SJCRH30 (cell line): ENCODE measurements around the gene CREB3L1. TPM values are rescaled to one million over a fixed set of nuclear protein-coding genes. Genes with fewer than 3 reads are reported as not detected.
A peak's percentile ranks its signal among the peaks of the same experiment; 100 is the strongest.

ENCODE experiments used
- DNase-seq, 2 experiments: peaks; one replicate each; pipeline ENCODE4 v3.0.0-alpha.2; 2015 to 2020
- H3K27ac ChIP-seq: fragments of 250-450 bp; sonication (Bioruptor Pico); 2 replicates; pipeline ENCODE4 v1.5.1; 2020; ENCODE audit warnings: mild to moderate bottlenecking, moderate library complexity
- H3K27me3 ChIP-seq: fragments of 250-450 bp; sonication (Bioruptor Pico); 2 replicates; pipeline ENCODE4 v1.5.1; 2020; ENCODE audit warnings: mild to moderate bottlenecking, moderate library complexity
- H3K36me3 ChIP-seq: fragments of 250-450 bp; sonication (Bioruptor Pico); 2 replicates; pipeline ENCODE4 v1.5.1; 2020; ENCODE audit warnings: mild to moderate bottlenecking, moderate library complexity
- H3K4me1 ChIP-seq: fragments of 250-450 bp; sonication (Bioruptor Pico); 2 replicates; pipeline ENCODE4 v1.5.1; 2020; ENCODE audit warnings: mild to moderate bottlenecking, moderate library complexity
- H3K4me3 ChIP-seq: fragments of 250-450 bp; sonication (Bioruptor Pico); 2 replicates; pipeline ENCODE4 v1.5.1; 2020; ENCODE audit warnings: mild to moderate bottlenecking, moderate library complexity
- H3K9me3 ChIP-seq: fragments of 250-450 bp; sonication (Bioruptor Pico); replicated peaks from 2 replicates; pipeline ENCODE4 v1.5.1; 2020; ENCODE audit warnings: mild to moderate bottlenecking, moderate library complexity
- total RNA-seq: library from RNA; depleted of rRNA; stranded (reverse); fragments of >200 nt; shearing (Covaris generic); gene quantifications from 2 replicates; pipeline ENCODE4 v1.2.3, GENCODE V29; 2014

The CREB3L1 gene
- total RNA-seq, 1 experiment from 2014 or later: 0.34 TPM

DNA sequence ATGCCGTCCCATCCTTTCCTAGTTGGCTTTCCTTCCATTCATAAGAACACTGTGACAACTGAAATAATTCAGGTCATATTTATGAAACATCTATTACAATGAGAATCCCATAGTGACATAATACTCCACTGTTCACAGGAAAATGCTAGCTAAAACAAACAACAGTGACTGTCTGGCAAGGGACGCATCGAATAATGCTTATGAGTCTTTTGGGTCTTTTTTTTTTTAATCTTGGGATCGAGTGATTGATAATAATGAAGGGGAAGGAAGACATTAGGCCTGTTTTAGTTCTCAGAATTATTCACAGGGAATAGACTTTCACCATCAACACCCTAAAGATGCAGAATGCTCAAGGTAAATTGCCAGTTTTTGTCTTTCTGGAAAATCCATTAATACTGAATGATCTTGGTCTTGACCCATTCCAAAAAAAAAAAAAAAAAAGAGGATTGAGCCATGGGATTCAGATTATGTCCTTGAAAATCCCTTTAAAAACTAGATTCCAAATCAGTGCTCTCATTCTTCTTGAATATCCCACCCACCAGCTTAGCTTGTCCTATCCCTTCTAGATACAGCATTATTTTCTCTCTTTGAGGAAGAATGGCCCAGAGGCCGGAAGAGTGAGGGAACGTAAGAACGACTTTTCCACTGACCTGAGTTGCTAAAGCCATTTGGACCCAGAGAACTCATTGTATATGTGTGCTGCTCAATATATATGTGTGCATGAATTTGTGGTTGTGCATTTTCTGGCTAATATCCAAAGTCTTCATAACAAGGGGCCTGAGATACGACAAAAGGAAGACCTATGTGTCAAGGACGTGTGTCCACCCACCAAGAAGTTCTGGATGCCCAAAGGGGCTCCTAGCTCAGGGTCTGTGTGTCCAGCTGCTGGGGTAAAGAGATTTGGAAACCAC is 35.2 kb upstream of the CREB3L1 start:
- peak overlapping the region; percentile 66 for H3K4me3 ChIP-seq
- no peak for DNase-seq
- H3K9me3 ChIP-seq: no peaks in the 10 kb centered on the region
- H3K27me3 ChIP-seq: no peaks in the 10 kb centered on the region
- H3K27ac ChIP-seq: peak overlapping the region; percentile 86
- H3K36me3 ChIP-seq: no peaks in the 10 kb centered on the region
- H3K4me1 ChIP-seq: peaks cover 4% of the 10 kb centered on the region; the same call in 1 of the 2 replicates

DNA sequence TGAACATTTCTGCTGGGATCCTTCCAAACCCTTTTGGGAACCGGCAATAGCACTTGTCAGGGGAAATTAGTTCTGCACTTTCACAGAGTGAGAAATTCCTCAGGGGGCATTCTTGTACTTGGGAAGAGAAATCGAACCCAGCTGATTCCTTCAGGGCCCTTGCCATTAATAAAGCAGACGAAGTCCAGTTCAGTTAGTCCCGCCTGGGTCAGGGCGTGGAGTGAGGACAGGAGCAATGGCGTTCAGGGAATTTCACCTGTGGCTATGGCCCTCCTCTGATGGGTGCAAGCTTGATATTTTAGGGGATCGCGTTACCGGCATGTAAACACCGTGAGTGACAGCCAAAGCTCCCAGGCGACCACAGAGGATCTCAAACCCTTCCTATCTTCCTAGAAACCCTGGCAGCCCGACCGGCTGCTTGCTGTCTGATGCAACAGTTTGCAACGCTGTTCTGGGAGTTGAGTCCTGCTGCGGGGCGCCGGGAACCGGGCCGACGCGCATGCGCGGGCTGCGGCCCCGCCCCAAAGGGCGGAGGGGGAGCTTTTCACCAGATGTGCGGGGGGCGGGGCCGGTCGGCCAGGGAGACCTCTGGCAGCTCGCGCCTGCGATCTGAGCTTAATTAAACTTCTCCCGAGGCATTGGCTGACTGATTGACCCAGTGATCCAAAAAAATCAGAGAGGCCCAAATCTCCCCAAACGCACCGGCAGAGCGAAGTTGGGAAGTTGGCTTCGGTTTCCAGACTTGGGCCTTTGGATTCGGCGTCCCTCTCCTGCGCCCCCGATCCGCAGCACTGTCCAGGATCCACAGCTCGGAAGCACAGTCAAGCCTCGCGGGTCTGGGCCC is 34.3 kb upstream of the CREB3L1 start:
- Histone ChIP-seq H3K4me3 (peak overlapping the region; percentile 66), H3K4me1 (peaks cover 4% of the 10 kb centered on the region; the same call in 1 of the 2 replicates), H3K9me3 (no peaks in the 10 kb centered on the region), H3K27me3 (no peaks in the 10 kb centered on the region), H3K36me3 (no peaks in the 10 kb centered on the region), H3K27ac (peak overlapping the region; percentile 86)
- DNase-seq: peak; percentile 92 to 94

DNA sequence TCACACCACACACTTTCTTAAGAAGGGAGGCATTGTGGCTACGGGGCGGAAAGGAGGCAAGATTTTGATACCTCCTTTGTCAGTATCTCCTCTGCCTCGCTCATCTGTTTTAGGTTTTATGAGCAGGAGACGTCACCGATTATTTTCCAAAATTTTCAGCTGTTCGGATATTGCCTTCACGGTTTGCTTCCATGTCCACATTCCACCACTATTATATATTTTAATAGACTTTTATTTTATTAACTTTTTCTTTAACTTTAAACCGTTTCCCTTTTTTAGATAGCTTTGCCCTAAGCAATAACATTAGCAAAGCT is 33.7 kb upstream of the CREB3L1 start:
- no peaks in the 10 kb centered on the region for H3K27me3 ChIP-seq
- H3K4me1 ChIP-seq: peaks cover 5% of the 10 kb centered on the region
- H3K36me3 ChIP-seq: no peaks in the 10 kb centered on the region
- H3K9me3 ChIP-seq: no peaks in the 10 kb centered on the region
- H3K4me3 ChIP-seq: peak overlapping the region; percentile 66
- H3K27ac ChIP-seq: peak overlapping the region; percentile 86
- DNase-seq: no peak

DNA sequence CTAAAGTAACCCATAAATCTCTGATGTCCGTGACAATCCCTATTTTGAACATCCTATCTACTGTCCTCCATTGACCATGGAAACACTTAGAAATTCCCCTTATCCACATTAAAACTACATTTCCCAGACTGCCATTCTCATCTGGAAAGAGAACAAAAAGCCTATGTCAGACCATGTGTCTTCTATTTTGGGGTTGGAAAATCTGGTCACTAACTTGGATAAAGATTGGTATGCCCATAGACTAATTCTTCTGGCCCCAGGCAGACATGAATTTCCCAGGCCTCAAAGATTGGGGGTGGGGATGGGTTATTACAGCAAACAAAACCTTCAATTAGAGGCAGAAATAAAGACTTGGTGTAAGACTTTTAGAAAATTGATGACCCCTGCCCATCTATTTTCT is 30.9 kb upstream of the CREB3L1 start:
- Histone ChIP-seq H3K4me1 (peaks cover 12% of the 10 kb centered on the region), H3K27ac (no peak overlapping the region)
- no peak for DNase-seq

DNA sequence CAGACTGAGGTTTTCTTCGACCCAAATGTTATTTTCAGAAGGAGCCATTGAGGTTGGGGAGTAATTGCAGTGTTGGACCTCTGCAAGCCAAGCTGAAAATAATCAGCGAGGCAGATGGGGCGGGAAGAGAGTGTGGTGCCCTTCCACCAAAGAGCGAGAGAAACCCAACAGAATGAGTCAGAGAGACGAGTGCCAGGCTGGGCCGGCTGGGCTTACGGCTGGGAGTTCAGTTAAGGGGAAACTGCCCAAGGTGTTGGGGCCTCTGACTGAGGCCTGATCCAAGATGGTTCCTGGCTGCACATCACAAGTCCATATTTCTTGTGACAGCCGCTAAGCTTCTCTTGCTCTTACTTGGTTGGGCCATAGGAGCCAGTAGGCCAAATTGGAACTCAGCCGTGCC is 30.4 kb upstream of the CREB3L1 start:
- no peak for DNase-seq
- no peaks in the 10 kb centered on the region for H3K9me3 ChIP-seq
- H3K4me3 ChIP-seq: no peak overlapping the region
- peaks cover 12% of the 10 kb centered on the region for H3K4me1 ChIP-seq
- H3K27me3 ChIP-seq: no peaks in the 10 kb centered on the region
- H3K27ac ChIP-seq: no peak overlapping the region
- no peaks in the 10 kb centered on the region for H3K36me3 ChIP-seq

More for the DNA sequence above, 30.9 kb upstream of the CREB3L1 start:
- H3K9me3 ChIP-seq: no peaks in the 10 kb centered on the region
- H3K27me3 ChIP-seq: no peaks in the 10 kb centered on the region
- no peak overlapping the region for H3K4me3 ChIP-seq
- H3K36me3 ChIP-seq: no peaks in the 10 kb centered on the region

DNA sequence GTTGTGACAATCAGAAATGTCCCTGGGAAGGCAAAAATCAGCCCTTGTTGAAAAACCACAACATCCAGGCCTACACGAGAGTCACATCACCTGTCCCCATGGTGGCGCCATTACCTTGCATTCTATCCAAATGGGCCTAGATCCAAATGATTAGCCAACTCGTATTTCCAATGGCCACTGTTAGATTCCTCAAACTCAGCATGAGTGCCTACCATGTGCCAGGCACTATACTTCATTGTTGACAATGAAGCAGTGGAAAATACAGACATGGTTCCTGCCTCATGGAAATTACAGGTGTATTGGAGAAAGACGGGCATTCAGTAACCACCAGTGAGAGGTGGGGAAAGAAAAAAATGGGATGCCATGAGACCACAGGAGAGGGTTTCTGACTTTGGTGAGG is 29.8 kb upstream of the CREB3L1 start:
- Histone ChIP-seq H3K27ac (no peak overlapping the region), H3K9me3 (no peaks in the 10 kb centered on the region), H3K4me1 (peaks cover 9% of the 10 kb centered on the region), H3K36me3 (no peaks in the 10 kb centered on the region), H3K27me3 (no peaks in the 10 kb centered on the region), H3K4me3 (no peak overlapping the region)
- DNase-seq: peak in 1 of 2 experiments; percentile 39

DNA sequence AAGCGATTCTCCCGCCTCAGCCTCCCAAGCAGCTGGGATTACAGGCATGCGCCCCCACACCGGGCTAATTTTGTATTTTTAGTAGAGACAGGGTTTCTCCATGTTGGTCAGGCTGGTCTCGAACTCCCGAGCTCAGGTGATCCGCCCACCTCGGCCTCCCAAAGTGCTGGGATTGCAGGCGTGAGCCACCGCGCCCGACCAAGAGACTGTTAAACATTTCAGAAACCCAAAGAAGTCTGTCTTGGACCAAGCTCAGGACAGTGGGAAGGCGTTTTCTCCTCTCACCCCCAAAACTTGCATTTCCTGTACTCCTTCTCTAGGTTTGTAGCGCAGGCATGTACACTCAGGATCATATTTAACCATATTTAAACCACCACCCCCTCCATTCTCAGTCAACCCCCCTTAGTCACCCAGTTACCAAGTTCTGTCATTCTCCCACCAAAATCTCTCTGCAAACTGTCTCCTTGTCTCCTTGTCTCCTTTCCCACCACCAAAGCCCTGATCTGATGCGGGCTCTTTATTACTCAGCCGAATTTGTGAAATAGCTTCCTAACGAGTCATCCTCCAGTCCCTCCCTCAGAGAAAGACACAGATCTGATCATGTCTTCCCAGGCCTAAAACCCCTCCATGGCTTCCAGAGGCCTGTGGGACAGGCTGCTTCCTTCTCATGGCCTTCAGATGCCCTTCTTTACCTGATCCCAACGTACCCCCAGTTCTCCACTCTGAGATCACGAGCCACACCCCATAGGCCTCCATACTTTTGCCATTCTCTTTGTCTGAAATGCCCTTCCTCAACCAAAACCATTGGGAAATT is 29.0 kb upstream of the CREB3L1 start:
- Histone ChIP-seq H3K4me1 (peaks cover 9% of the 10 kb centered on the region), H3K4me3 (no peak overlapping the region), H3K27me3 (no peaks in the 10 kb centered on the region), H3K36me3 (no peaks in the 10 kb centered on the region), H3K27ac (peak overlapping the region; percentile 63), H3K9me3 (no peaks in the 10 kb centered on the region)
- DNase-seq: peak; percentile 39 to 47

DNA sequence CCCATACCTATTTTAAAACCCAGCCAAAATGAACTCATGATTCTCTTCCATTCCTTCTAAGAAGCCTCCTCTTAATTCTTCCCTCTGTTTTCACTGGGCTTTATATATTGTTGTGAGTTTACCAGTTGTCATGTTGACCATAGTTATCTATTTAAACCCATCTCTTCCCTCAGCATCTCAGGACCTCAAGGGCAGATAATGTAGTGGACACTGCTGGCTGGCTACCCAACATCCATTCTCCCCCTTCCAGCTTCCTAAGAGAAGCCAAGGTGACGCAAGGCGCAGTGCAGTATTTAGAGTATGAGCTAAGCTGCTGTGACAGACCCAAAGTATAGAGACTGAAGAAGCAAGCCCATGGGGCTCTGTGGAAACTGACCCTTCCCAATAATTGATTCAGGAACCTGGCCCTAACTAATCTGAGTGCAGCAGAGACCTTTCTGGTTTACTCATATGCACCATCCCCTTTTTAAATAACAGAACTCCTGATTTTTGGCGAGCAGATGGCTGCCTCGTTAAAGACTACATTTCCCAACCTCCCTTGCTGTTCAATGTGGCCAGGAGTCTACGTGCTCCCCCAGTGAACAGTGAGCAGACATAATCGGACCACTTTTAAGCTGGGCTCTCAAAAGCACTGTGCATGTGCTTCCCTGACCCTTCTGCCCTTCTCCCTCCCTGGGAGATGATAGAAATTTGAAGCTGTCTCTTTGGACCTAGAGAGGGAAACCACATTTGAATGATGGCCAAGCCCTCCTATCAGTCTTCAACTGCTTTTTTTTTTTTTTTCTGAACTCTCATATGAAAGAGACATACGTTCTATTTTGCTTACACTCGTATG is 28.1 kb upstream of the CREB3L1 start:
- Histone ChIP-seq H3K4me1 (peaks cover 9% of the 10 kb centered on the region; the same call in 1 of the 2 replicates), H3K27ac (peak overlapping the region; percentile 63), H3K36me3 (no peaks in the 10 kb centered on the region), H3K4me3 (no peak overlapping the region), H3K27me3 (no peaks in the 10 kb centered on the region), H3K9me3 (no peaks in the 10 kb centered on the region)
- DNase-seq: peak in 1 of 2 experiments; percentile 20

DNA sequence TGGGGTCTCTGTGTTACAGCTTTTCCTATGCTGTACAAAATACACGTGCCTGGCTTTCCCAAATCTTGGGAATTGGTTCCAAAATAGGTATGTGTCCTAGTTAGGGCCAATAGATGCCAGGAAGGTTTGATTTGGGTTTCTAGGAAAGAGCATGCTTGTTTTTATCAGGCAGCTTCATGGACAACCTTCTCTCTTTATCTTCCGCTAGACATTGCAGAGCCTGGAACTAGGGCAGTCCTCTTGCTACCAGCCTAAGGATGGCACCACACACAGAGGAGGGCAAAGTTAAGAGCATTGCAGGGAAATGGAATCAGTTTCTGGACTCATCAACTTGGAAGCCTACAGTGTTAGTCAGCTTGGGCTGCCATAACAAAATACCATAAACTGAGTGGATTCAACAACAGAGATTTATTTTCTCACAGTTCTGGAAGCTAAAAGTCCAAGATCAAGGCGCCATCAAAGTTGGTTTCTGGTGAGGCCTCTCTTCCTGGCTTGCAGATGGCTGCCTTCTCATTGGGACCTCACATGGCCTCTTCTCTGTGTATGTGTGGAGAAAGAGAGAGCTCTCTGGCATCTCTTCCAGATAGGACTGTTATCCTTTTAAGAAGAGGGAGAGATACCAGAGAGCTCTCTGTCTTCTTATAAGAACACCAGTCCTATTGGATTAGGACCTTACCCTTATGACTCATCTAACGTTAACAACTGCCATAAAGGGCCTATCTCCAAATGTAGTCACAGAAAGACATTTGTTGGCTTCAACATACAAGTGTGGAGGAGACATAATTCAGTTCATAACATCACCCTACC is 27.3 kb upstream of the CREB3L1 start:
- DNase-seq: no peak
- Histone ChIP-seq H3K9me3 (no peaks in the 10 kb centered on the region), H3K4me1 (peaks cover 9% of the 10 kb centered on the region; the same call in 1 of the 2 replicates), H3K27ac (no peak overlapping the region), H3K4me3 (no peak overlapping the region), H3K27me3 (no peaks in the 10 kb centered on the region), H3K36me3 (no peaks in the 10 kb centered on the region)

DNA sequence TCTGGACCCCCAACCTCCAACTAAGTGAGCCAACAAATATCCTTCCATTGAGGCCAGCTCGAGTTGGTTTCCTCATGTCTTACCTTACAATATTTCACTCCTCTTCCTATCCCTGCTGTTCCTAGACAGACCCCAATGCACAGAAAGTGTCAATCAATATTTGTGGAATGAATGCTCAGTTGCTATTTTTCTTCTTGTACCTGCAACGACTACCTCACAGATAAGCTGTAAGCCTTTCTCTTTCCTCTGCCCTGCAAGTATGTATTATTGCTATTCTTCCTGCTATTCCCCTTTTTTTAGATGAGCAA is 26.8 kb upstream of the CREB3L1 start:
- Histone ChIP-seq H3K27me3 (no peaks in the 10 kb centered on the region), H3K36me3 (no peaks in the 10 kb centered on the region), H3K4me1 (peaks cover 9% of the 10 kb centered on the region; the same call in 1 of the 2 replicates), H3K4me3 (no peak overlapping the region), H3K27ac (no peak overlapping the region), H3K9me3 (no peaks in the 10 kb centered on the region)
- DNase-seq: no peak

DNA sequence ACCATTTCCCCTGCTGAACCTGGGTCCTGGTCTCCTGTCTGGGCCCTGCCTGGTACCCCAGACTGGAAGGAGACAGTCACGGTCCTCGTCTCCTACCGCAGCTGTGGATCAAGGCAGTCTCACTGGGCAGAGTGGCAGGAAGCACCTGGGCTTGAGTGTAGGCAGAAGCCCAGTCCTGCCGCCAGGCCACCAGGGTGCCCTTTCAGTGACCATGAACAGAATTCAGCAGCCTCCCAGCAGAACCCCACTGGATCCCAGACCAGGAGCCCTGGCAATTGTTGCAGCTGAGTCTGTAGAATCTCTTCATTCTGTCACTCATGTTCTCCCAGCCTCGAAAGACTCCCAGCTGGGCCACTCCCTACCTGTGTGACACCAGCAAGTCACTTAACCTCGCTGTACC is 25.5 kb upstream of the CREB3L1 start:
- Histone ChIP-seq H3K36me3 (no peaks in the 10 kb centered on the region), H3K4me3 (no peak overlapping the region), H3K27ac (no peak overlapping the region), H3K9me3 (no peaks in the 10 kb centered on the region), H3K27me3 (no peaks in the 10 kb centered on the region), H3K4me1 (peaks cover 9% of the 10 kb centered on the region; the same call in 1 of the 2 replicates)
- DNase-seq: no peak

DNA sequence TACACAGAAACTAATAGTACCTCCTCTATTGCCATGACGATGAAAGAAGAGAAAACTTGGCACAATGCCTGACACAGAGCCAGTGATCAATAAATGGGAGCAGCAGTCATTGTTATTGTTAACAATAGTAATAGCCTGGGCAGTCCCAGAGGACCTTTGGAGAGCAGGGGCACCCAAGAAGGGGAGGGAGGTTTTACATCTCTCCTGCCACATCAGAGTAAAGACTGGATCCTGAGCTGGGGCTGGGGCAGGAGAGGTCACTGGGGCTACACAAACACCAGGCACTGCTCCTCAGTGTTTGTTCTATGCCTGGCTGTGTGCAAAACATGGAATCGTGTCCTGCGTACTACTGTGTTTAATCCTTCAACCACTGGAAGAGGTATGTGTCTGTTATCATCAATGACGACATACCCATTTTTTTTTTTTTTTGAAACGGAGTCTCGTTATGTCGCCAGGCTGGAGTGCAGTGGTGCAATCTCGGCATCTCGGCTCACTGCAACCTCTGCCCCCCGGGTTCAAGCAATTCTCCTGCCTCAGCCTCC is 25.0 kb upstream of the CREB3L1 start:
- peaks cover 9% of the 10 kb centered on the region; the same call in 1 of the 2 replicates for H3K4me1 ChIP-seq
- no peak overlapping the region for H3K4me3 ChIP-seq
- no peaks in the 10 kb centered on the region for H3K36me3 ChIP-seq
- no peak for DNase-seq
- H3K9me3 ChIP-seq: no peaks in the 10 kb centered on the region
- no peak overlapping the region for H3K27ac ChIP-seq
- H3K27me3 ChIP-seq: no peaks in the 10 kb centered on the region
